Heart left ventricle (tissue), 16 donors: ENCODE measurements around the gene SLC26A8. TPM values are rescaled to one million over a fixed set of nuclear protein-coding genes. Genes with fewer than 3 reads are reported as not detected.

ENCODE experiments used
- ATAC-seq, 4 donors: fragments of 200-7000 bp; cut with Tn5 transposase; one replicate each; pipeline ENCODE4 v1.9.1; 2020 to 2022; ENCODE audit warnings: moderate library complexity in 4 of 4, mild to moderate bottlenecking in 3 of 4, moderate number of reproducible peaks in 1 of 4
- DNase-seq, 5 donors: peaks; one replicate each; pipeline ENCODE4 v3.0.0-alpha.2; 2020
- H3K27ac ChIP-seq, 12 donors: fragments of 200-600 bp; sonication (generic) in 4 of 12; one replicate each; pipeline versions ENCODE4 v1.5.0 to v1.8.0; 2016 to 2022; ENCODE audit warnings: mild to moderate bottlenecking in 2 of 12
- H3K27me3 ChIP-seq, 9 donors: fragments of 200-600 bp; sonication (generic) in 2 of 9; one replicate each; pipeline versions ENCODE4 v1.5.1 to v1.8.0; 2016 to 2022; ENCODE audit warnings: mild to moderate bottlenecking in 3 of 9
- H3K36me3 ChIP-seq, 9 donors: fragments of 200-600 bp; sonication (generic) in 2 of 9; one replicate each; pipeline versions ENCODE4 v1.5.0 to v1.8.0; 2018 to 2022; ENCODE audit warnings: mild to moderate bottlenecking in 2 of 9
- H3K4me1 ChIP-seq, 12 donors: fragments of 200-600 bp; sonication (generic) in 4 of 12; one replicate each; pipeline versions ENCODE4 v1.5.0 to v1.8.0; 2016 to 2022; ENCODE audit warnings: mild to moderate bottlenecking in 3 of 12
- H3K4me3 ChIP-seq, 12 donors: fragments of 200-600 bp; sonication (generic) in 4 of 12; one replicate each; pipeline versions ENCODE4 v1.5.0 to v1.8.0; 2017 to 2022; ENCODE audit warnings: mild to moderate bottlenecking in 9 of 12, moderate library complexity in 4 of 12
- H3K9me3 ChIP-seq, 12 donors: fragments of 200-600 bp; sonication (generic) in 4 of 12; one replicate each; pipeline versions ENCODE4 v1.5.0 to v1.8.0; 2016 to 2022; ENCODE audit warnings: mild to moderate bottlenecking in 1 of 12
- CTCF ChIP-seq, 12 donors: fragments of 200-600 bp; sonication (generic) in 4 of 12; IDR thresholded peaks; one replicate each; pipeline versions ENCODE4 v1.5.0 to v1.8.0; 2018 to 2022; ENCODE audit warnings: antibody characterized with exemption in 12 of 12, mild to moderate bottlenecking in 5 of 12
- POLR2A ChIP-seq, 2 donors: fragments of 450-650 bp; IDR thresholded peaks; one replicate each; pipeline ENCODE4 v1.6.1; 2017; ENCODE audit warnings: antibody characterized with exemption in 2 of 2, mild to moderate bottlenecking in 2 of 2, moderate library complexity in 2 of 2
- WGBS, 4 donors: extraction: QIAGEN DNeasy Blood & Tissue Kit in 2 of 4; methylation state at CpG; one replicate each; pipeline versions ENCODE4 v1.1.5 to v1.1.7; 2013 to 2018; 5-methylcytosine and 5-hydroxymethylcytosine counted together
- intact Hi-C, 10 donors: fragments of 100-400 bp; cut with DNase I; formaldehyde crosslinking; loops; one replicate each; pipeline versions ENCODE4 v1.11.1 to v1.14.2; 2022
- polyA plus RNA-seq, 2 donors: library from polyadenylated mRNA; stranded (reverse); fragments of 200-250 nt; gene quantifications; one replicate each; pipeline ENCODE4 v1.2.3, GENCODE V29; 2013
- total RNA-seq, 9 donors: library from RNA; depleted of rRNA in 2 of 9; stranded (reverse); fragments of >200 nt in 2 of 9; fragmentation: NEBNext Ultra II Directional in 3 of 9; extraction: Animal tissue kit (Norgen Biotek cat#: 25700) in 3 of 9; gene quantifications; one replicate each; pipeline versions ENCODE4 v1.1.0 to v1.2.4, GENCODE V29; 2016 to 2023
- donor health status: ischemic (EF 13 %, LVEDD 7.1; RV severe dilation, severe dysfunction).
- donor health status: healthy with polysubstance abuse.
- donor health status: DM: no; HTN: yes; CAD: no.
- donor health status: DM: no; HTN: no; CAD: no.
- donor health status: ischemic (EF 25% LVEDD 6.9; RV normal size, moderate dysfunction).
- donor health status: ischemic (EF 25% LVEDD 5.7; RV mildly dilated, moderate dysfunction).
- donor health status: healthy.
- donor health status: DM: yes; HTN: yes; CAD: no.
- donor health status: ischemic (EF 35%, LVEDD 5.7; RV mildly dilated, moderate dysfunction).
- donor health status: nonischemic (EF 11% LVEDD 7.7; RV severe dilation, severe dysfunction).
- donor health status: DM: yes; HTN: yes; CAD: no.
- donor health status: PGD.
- donor health status: ischemic (EF 29% LVEDD 5.4; RV normal size, mild dysfunction).
- donor health status: nonischemic (EF 23%, LVEDD 6.1; RV moderate dilation, normal function).

Gene SLC26A8
- total and polyA plus RNA-seq, 11 donors: 0.08 to 0.36 (median 0.29) TPM; not detected in 6

DNA sequence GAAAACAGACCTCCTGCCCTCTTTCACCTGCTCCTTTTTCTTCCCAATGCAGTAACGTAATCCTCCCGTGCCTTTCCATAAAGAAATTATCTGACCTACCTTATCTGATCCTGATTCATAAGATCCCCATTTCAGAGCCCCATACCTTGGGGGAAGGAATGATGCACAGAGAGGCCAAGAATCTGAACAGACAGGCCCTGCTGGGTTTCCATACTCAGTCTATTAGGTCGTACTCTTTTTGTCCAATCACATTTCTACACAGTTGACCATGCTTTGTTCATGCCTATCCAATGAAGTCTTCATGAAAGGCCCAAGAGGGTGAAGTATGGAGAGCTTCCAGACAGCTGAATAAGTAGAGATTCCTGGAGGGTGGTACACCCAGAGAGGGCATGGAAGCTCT lies 128.9 kb downstream of the SLC26A8 start:
- Histone ChIP-seq H3K27ac (no peak overlapping the region), H3K4me3 (no peak overlapping the region), H3K27me3 (no peaks in the 10 kb centered on the region), H3K36me3 (peaks cover 0 to 3% (median 0%) of the 10 kb centered on the region in 9 donors), H3K9me3 (no peaks in the 10 kb centered on the region), H3K4me1 (no peaks in the 10 kb centered on the region)
- intact Hi-C loops: no loop called here
- DNase-seq: no peak
- no peak for TF ChIP-seq POLR2A (IDR thresholded peaks at IDR 0.05)
- no peak for TF ChIP-seq CTCF (IDR thresholded peaks at IDR 0.05)
- 91 to 96% (median 92%) methylated on average over 3 of the region's 3 CpGs for WGBS, 4 donors
- no peak for ATAC-seq

- TF ChIP-seq POLR2A (IDR thresholded peaks at IDR 0.05): no peak
- no peak for TF ChIP-seq CTCF (IDR thresholded peaks at IDR 0.05)
- WGBS, 4 donors: 75 to 89% (median 85%) methylated on average over 2 of the region's 2 CpGs
- Histone ChIP-seq H3K4me3 (no peak overlapping the region), H3K27ac (no peak overlapping the region), H3K27me3 (no peaks in the 10 kb centered on the region), H3K4me1 (no peaks in the 10 kb centered on the region), H3K9me3 (no peaks in the 10 kb centered on the region), H3K36me3 (peaks cover 0 to 3% (median 0%) of the 10 kb centered on the region in 9 donors)
- intact Hi-C loops: no loop called here
- ATAC-seq (no peak), DNase-seq (no peak)
Measured at GRCh38 chr6:35894776-35895175, 129.7 kb downstream of the SLC26A8 start.

Other genes starting within 250 kb of the SLC26A8 start
- gene CLPSL2, start 248.0 kb downstream of the SLC26A8 start, total RNA-seq: not detected
- gene CLPSL2, start 248.0 kb downstream of the SLC26A8 start, polyA plus RNA-seq: not detected
- not detected for gene CLPSL1, start 243.6 kb downstream of the SLC26A8 start, total RNA-seq
- gene CLPSL1, start 243.6 kb downstream of the SLC26A8 start, polyA plus RNA-seq: not detected
- gene CLPS, start 227.3 kb downstream of the SLC26A8 start, total RNA-seq: 1 to 10 TPM in 5 of 9 donors, not detected in 4; 2.4 to 3.4 (median 2.6) TPM
- gene CLPS, start 227.3 kb downstream of the SLC26A8 start, polyA plus RNA-seq: under 1 TPM in 1 of 2 donors, not detected in 1; 0.22 TPM
- gene LHFPL5, start 219.3 kb downstream of the SLC26A8 start, total RNA-seq: not detected
- not detected for gene LHFPL5, start 219.3 kb downstream of the SLC26A8 start, polyA plus RNA-seq
- gene SRPK1, start 103.5 kb downstream of the SLC26A8 start, total RNA-seq: 10 to 100 TPM; 17.7 to 41.7 (median 19.9) TPM
- 10 to 100 TPM in 1 of 2 donors, 1 to 10 TPM in 1; 5.0 to 15.6 TPM for gene SRPK1, start 103.5 kb downstream of the SLC26A8 start, polyA plus RNA-seq
- gene MAPK14, start 3.2 kb upstream of the SLC26A8 start, total RNA-seq: 10 to 100 TPM; 24.3 to 46.5 (median 34.9) TPM
- 10 to 100 TPM in 1 of 2 donors, 1 to 10 TPM in 1; 7.0 to 32.3 TPM for gene MAPK14, start 3.2 kb upstream of the SLC26A8 start, polyA plus RNA-seq
- 10 to 100 TPM in 1 of 9 donors, 1 to 10 TPM in 2, under 1 TPM in 6; 0.24 to 16.8 (median 0.56) TPM for gene MAPK13, start 105.9 kb upstream of the SLC26A8 start, total RNA-seq
- 1 to 10 TPM in 1 of 2 donors, under 1 TPM in 1; 0.53 to 1.5 TPM for gene MAPK13, start 105.9 kb upstream of the SLC26A8 start, polyA plus RNA-seq
- gene BRPF3, start 172.1 kb upstream of the SLC26A8 start, total RNA-seq: 10 to 100 TPM; 12.5 to 29.1 (median 17.6) TPM
- 10 to 100 TPM in 1 of 2 donors, 1 to 10 TPM in 1; 8.2 to 21.3 TPM for gene BRPF3, start 172.1 kb upstream of the SLC26A8 start, polyA plus RNA-seq
- under 1 TPM in 1 of 9 donors, not detected in 8; 0.41 TPM for gene PNPLA1, start 245.4 kb upstream of the SLC26A8 start, total RNA-seq
- under 1 TPM in 1 of 2 donors, not detected in 1; 0.06 TPM for gene PNPLA1, start 245.4 kb upstream of the SLC26A8 start, polyA plus RNA-seq